HG02938 (cell line): ENCODE results near the gene TMCC3.
"Not testable (repeated sequence)": the region's sequence is repeated elsewhere in the genome, so short reads cannot be mapped to it uniquely, and the experiment has no call there.

Experiments used
- ATAC-seq: cut with Tn5 transposase; IDR thresholded peaks from one replicate; pipeline ENCODE4 v1.9.1; 2021; ENCODE audit warnings: mild to moderate bottlenecking, moderate library complexity; ENCODE audit not compliant: unreplicated experiment

The TMCC3 gene

GRCh38 chr12:94575645-94576403 lies 74.5 kb downstream of the TMCC3 start:
- no peak for ATAC-seq

- no peak for ATAC-seq
These were observed 75.3 kb downstream of the TMCC3 start for GRCh38 chr12:94575024-94575423.

- no peak for ATAC-seq
These were observed 78.8 kb downstream of the TMCC3 start for GRCh38 chr12:94571556-94571955.

- ATAC-seq: no peak
These were observed 80.2 kb downstream of the TMCC3 start for GRCh38 chr12:94570161-94570560.

GRCh38 chr12:94567761-94568160 lies 82.6 kb downstream of the TMCC3 start:
- no peak for ATAC-seq

- ATAC-seq: no peak
These were observed 84.0 kb downstream of the TMCC3 start for GRCh38 chr12:94566345-94566744.

GRCh38 chr12:94565683-94566082 lies 84.7 kb downstream of the TMCC3 start:
- ATAC-seq: no peak

GRCh38 chr12:94563286-94563685 lies 87.1 kb downstream of the TMCC3 start:
- ATAC-seq: no peak

GRCh38 chr12:94561943-94562411 lies 88.4 kb downstream of the TMCC3 start:
- ATAC-seq: peak; percentile 85

GRCh38 chr12:94560431-94561221 lies 89.7 kb downstream of the TMCC3 start:
- ATAC-seq: peak; percentile 53

GRCh38 chr12:94558612-94559011 lies 91.7 kb downstream of the TMCC3 start:
- no peak for ATAC-seq

GRCh38 chr12:94557746-94558295 lies 92.5 kb downstream of the TMCC3 start:
- ATAC-seq: no peak

GRCh38 chr12:94555687-94556086 lies 94.7 kb downstream of the TMCC3 start:
- ATAC-seq: no peak

GRCh38 chr12:94553875-94554274 lies 96.5 kb downstream of the TMCC3 start:
- ATAC-seq: no peak

- no peak for ATAC-seq
These were observed 97.2 kb downstream of the TMCC3 start for GRCh38 chr12:94553130-94553519.

GRCh38 chr12:94551810-94552209 lies 98.5 kb downstream of the TMCC3 start:
- ATAC-seq: no peak

GRCh38 chr12:94550964-94551363 lies 99.4 kb downstream of the TMCC3 start:
- ATAC-seq: no peak

GRCh38 chr12:94548833-94549232 lies 101.5 kb downstream of the TMCC3 start:
- not testable (repeated sequence) for ATAC-seq

- peak; percentile 59 for ATAC-seq
These were observed 104.2 kb downstream of the TMCC3 start for GRCh38 chr12:94545935-94546771.

GRCh38 chr12:94544355-94544754 lies 106.0 kb downstream of the TMCC3 start:
- ATAC-seq: no peak

- ATAC-seq: no peak
These were observed 112.0 kb downstream of the TMCC3 start for GRCh38 chr12:94538318-94538717.
